ENCODE data around the gene ECEL1.
"Not testable (repeated sequence)": the region's sequence is repeated elsewhere in the genome, so short reads cannot be mapped to it uniquely, and the experiment has no call there.

Gene ECEL1

DNA sequence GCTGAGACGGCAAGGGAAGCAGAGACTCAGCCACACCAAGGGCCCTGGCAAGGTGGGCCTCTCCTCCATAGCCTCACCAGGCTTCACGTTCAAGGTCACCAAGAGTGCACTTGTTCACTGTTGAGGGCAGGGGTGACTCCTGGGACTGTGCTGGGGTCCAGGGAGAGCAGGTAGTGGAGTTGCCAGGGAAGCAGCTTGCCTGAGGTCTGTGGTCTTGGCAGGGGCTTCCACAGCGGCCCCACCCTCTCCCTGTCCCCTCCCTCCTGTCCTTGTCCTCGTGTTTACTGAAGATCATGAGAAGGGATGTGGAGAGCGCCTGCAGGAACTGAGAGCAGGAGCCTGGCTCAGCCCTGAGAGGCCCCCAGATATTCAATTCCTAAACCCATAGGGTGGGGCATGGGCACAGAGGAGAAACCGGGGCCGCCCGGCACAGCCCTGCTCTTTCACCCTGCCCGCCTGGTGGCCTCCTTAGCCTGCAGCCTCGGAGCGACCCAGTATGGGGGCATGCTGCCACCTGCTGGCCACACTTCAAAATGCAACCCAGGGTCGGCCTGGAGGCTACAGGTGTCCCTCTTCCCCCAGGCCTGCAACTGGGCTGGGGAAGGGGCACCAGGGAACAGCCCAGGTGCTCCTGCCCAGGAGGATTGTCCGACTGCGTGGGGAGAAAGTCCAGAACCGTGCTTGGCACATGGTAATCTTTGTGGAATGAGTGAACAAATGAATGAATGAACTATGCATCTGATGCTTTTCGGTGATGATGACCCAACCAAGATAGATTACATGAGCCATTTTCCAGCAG, 47.2 kb downstream of the ECEL1 start:
- H3K27me3 ChIP-seq (ENCODE audit: low read depth, low read length); H3K27ac ChIP-seq (ENCODE audit: low read length): not testable (repeated sequence)

DNA sequence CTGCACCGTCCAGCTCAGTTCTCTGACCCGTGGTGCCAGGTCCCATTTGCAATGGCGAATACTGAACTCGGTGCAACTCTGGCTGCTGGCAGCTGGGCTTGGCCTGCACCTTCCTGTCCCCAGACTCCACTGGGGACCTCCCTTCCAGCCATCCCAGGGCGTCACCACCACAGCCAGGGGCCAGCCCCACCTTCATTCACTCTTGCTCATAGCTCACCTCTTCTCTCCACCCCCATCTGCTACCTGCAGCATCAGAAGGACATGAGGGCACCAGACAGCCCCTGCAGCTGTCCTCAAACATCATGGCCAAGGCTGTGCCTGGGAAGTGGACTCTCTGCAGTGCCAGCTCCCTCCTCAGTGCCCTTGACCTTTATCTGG, 47.9 kb downstream of the ECEL1 start:
- Histone ChIP-seq H3K27me3 (ENCODE audit: low read depth, low read length) (no peaks in the 10 kb centered on the region), H3K4me3 (ENCODE audit: low read depth in 1 of 2, low read length in 2 of 2) (no peak overlapping the region), H3K27ac (ENCODE audit: low read length) (no peak overlapping the region), H3K36me3 (ENCODE audit: control insufficient read depth in 1 of 2, insufficient read depth in 2 of 2, low read length in 2 of 2) (no peaks in the 10 kb centered on the region), H3K9me3 (ENCODE audit: control insufficient read depth in 1 of 2, low read length in 2 of 2) (no peaks in the 10 kb centered on the region), H3K4me1 (ENCODE audit: control insufficient read depth in 1 of 2, insufficient read depth in 2 of 2, low read length in 2 of 2) (no peaks in the 10 kb centered on the region)

More for the DNA sequence above, 47.2 kb downstream of the ECEL1 start:
- H3K36me3 ChIP-seq (ENCODE audit: control insufficient read depth in 1 of 2, insufficient read depth in 2 of 2, low read length in 2 of 2); H3K4me1 ChIP-seq (ENCODE audit: control insufficient read depth in 1 of 2, insufficient read depth in 2 of 2, low read length in 2 of 2); H3K9me3 ChIP-seq (ENCODE audit: control insufficient read depth in 1 of 2, low read length in 2 of 2); H3K4me3 ChIP-seq (ENCODE audit: low read depth in 1 of 2, low read length in 2 of 2): not testable (repeated sequence)

DNA sequence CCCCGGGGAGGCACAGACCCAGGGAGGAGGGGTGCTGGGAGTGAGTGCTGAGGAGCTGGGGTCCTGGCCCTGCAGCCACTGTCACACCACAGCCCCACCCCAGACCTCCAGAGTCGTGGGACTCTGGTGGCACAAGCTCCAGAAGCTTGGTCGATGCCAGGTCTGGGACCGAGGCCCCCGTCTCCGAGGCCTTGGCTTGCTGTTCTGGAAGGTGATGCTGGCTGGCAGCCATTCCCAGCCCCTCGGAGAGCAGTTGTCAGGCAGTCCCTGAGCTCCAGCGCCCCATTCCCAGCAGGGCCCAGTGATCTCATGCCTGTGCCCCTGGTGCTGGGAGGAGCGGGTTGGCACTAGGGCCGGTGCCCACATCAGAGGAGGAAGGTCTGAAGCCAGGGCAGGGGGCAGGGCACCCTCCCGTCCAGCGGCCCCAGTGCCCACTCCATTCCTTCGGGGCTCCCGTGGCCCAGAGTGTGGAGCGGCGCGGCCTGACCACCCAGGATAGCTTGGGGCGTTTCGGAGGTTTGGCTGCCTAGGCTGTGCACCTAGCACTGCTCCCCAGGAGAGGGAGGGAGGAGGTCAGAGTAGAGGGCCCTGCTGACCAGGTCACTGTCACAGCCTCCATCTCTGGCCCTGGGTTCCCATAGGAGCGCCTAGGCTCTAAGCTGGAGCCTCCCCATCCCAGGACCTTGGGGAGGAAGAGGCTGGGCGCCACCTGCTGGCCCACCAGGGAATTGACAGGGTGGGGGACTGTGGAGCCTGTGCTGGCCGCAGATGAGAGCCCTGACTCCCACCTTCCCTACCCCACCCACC, 48.5 kb downstream of the ECEL1 start:
- Histone ChIP-seq H3K4me1 (ENCODE audit: control insufficient read depth in 1 of 2, insufficient read depth in 2 of 2, low read length in 2 of 2) (no peaks in the 10 kb centered on the region), H3K9me3 (ENCODE audit: control insufficient read depth in 1 of 2, low read length in 2 of 2) (no peaks in the 10 kb centered on the region), H3K27ac (ENCODE audit: low read length) (no peak overlapping the region), H3K27me3 (ENCODE audit: low read depth, low read length) (no peaks in the 10 kb centered on the region), H3K36me3 (ENCODE audit: control insufficient read depth in 1 of 2, insufficient read depth in 2 of 2, low read length in 2 of 2) (no peaks in the 10 kb centered on the region), H3K4me3 (ENCODE audit: low read depth in 1 of 2, low read length in 2 of 2) (no peak overlapping the region)

DNA sequence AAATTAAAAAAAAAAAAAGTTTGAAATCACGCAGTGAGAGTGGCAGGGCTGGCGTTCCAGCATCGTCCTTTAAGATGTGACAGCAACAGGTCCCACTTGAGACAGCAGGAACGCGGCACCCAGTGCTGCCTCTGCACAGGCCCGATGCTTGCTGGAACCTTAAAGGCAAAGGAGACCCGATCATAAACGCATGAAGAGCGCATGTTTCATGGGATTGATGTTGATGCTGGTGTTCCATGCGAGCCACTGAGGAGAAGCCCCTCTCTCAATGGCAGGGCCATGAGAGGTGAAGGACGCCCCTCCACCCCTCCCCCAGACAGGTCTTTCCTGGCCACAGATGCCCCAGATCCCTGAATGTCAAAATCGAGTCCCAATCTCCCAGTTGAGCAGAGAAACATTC, 49.5 kb downstream of the ECEL1 start:
- Histone ChIP-seq H3K36me3 (ENCODE audit: control insufficient read depth in 1 of 2, insufficient read depth in 2 of 2, low read length in 2 of 2) (no peaks in the 10 kb centered on the region), H3K9me3 (ENCODE audit: control insufficient read depth in 1 of 2, low read length in 2 of 2) (no peaks in the 10 kb centered on the region), H3K27ac (ENCODE audit: low read length) (no peak overlapping the region), H3K4me3 (ENCODE audit: low read depth in 1 of 2, low read length in 2 of 2) (no peak overlapping the region), H3K4me1 (ENCODE audit: control insufficient read depth in 1 of 2, insufficient read depth in 2 of 2, low read length in 2 of 2) (no peaks in the 10 kb centered on the region), H3K27me3 (ENCODE audit: low read depth, low read length) (no peaks in the 10 kb centered on the region)

DNA sequence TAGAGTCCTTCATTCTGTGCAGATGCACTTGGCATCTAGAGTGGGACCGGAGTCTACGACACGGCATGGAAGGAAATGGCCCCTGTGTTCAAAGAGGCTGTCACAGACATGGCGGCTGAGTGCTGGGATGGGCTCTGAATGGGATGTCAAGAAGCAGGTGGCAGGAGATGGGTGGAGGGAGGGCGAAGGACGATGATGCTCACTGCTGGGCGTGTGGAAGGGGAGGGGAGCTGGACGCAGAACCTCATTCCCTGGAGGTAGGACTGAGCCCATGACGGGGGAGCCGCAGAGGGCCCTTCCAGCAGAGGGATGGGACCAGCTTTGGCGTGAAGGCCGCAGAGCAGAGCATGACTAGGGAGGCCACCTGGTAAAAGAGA, 50.5 kb downstream of the ECEL1 start:
- no peak overlapping the region for H3K4me3 ChIP-seq (ENCODE audit: low read depth in 1 of 2, low read length in 2 of 2)
- no peaks in the 10 kb centered on the region for H3K27me3 ChIP-seq (ENCODE audit: low read depth, low read length)
- H3K36me3 ChIP-seq (ENCODE audit: control insufficient read depth in 1 of 2, insufficient read depth in 2 of 2, low read length in 2 of 2), result no peaks in the 10 kb centered on the region
- no peaks in the 10 kb centered on the region for H3K4me1 ChIP-seq (ENCODE audit: control insufficient read depth in 1 of 2, insufficient read depth in 2 of 2, low read length in 2 of 2)
- no peak overlapping the region for H3K27ac ChIP-seq (ENCODE audit: low read length)
- H3K9me3 ChIP-seq (ENCODE audit: control insufficient read depth in 1 of 2, low read length in 2 of 2), result no peaks in the 10 kb centered on the region

DNA sequence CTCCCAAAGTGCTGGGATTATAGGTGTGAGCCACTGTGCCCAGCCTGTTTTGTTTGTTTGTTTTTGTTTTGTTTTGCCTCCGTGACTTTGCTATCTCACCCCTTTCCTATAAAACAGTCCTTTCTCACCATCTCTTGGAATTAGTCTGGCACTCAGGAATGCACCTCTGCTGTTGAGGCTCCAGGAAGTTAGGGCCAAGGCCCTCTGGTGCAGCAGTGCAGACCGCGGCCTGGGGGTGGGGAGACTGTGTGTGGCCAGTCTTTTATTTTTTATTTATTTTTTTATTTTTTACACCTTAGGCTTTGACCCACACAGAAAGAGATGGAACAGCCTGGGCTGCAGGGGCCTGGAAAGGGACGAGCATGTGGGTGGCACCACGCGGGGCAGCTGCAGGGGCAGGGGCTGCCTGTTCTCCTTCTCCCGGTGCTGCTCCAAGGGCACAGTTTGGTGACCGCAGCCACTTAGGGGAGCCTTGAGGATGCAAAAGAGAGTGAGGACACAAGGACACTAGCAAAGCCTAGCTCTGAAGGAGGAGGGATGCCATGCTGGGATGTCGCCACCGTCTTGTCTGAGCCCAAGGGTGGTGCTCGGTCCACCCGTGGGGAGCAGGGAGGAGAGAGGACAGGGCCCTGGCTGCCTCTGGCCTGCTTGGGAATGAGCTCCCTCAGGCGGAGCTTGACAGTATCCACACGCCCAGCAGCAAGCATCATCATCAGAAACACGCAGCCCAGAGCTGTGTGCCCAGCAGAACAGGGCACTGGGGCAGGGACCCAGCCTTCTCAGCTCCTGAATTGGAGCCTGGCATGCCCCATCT, 51.0 kb downstream of the ECEL1 start:
- no peaks in the 10 kb centered on the region for H3K27me3 ChIP-seq (ENCODE audit: low read depth, low read length)
- H3K9me3 ChIP-seq (ENCODE audit: control insufficient read depth in 1 of 2, low read length in 2 of 2), result no peaks in the 10 kb centered on the region
- H3K27ac ChIP-seq (ENCODE audit: low read length), result no peak overlapping the region
- no peaks in the 10 kb centered on the region for H3K36me3 ChIP-seq (ENCODE audit: control insufficient read depth in 1 of 2, insufficient read depth in 2 of 2, low read length in 2 of 2)
- no peak overlapping the region for H3K4me3 ChIP-seq (ENCODE audit: low read depth in 1 of 2, low read length in 2 of 2)
- no peaks in the 10 kb centered on the region for H3K4me1 ChIP-seq (ENCODE audit: control insufficient read depth in 1 of 2, insufficient read depth in 2 of 2, low read length in 2 of 2)

DNA sequence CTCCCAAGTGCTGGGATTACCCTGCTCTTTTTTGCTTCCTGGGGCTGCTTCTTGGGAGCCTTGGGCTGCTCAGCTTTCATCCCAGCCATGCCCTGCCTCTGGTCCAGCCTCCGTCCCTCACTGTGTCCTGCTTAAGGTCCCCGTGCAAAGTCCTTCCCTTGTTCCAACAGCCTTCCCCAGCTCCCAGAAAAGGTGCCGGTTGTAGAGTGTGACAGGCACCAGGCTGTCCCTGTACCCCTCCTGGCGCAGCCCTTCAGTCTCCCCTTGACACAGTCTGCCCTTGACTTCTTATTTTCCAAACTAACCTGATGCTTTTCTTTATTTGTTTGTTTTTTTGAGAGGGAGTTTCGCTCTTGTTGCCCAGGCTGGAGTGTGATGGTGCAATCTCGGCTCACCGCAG, 51.8 kb downstream of the ECEL1 start:
- H3K4me1 ChIP-seq (ENCODE audit: control insufficient read depth in 1 of 2, insufficient read depth in 2 of 2, low read length in 2 of 2), result no peaks in the 10 kb centered on the region
- no peak overlapping the region for H3K27ac ChIP-seq (ENCODE audit: low read length)
- H3K4me3 ChIP-seq (ENCODE audit: low read depth in 1 of 2, low read length in 2 of 2), result no peak overlapping the region
- H3K27me3 ChIP-seq (ENCODE audit: low read depth, low read length), result no peaks in the 10 kb centered on the region
- no peaks in the 10 kb centered on the region for H3K9me3 ChIP-seq (ENCODE audit: control insufficient read depth in 1 of 2, low read length in 2 of 2)
- no peaks in the 10 kb centered on the region for H3K36me3 ChIP-seq (ENCODE audit: control insufficient read depth in 1 of 2, insufficient read depth in 2 of 2, low read length in 2 of 2)

DNA sequence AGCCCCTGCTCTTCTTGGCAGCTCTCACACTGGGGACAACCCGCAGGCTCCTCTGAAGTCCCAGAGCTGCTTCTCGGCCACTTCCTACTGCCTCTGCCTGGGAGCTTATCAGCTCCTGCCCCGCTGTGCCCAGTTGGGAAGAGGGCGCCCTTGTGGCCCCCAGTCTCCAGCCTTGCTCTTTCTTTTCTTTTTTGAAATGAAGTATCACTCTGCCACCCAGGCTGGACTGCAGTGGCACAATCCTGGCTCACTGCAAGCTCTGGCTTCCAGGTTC, 52.3 kb downstream of the ECEL1 start:
- Histone ChIP-seq H3K4me3 (ENCODE audit: low read depth in 1 of 2, low read length in 2 of 2) (no peak overlapping the region), H3K9me3 (ENCODE audit: control insufficient read depth in 1 of 2, low read length in 2 of 2) (no peaks in the 10 kb centered on the region), H3K36me3 (ENCODE audit: control insufficient read depth in 1 of 2, insufficient read depth in 2 of 2, low read length in 2 of 2) (no peaks in the 10 kb centered on the region), H3K4me1 (ENCODE audit: control insufficient read depth in 1 of 2, insufficient read depth in 2 of 2, low read length in 2 of 2) (no peaks in the 10 kb centered on the region), H3K27me3 (ENCODE audit: low read depth, low read length) (no peaks in the 10 kb centered on the region), H3K27ac (ENCODE audit: low read length) (no peak overlapping the region)

DNA sequence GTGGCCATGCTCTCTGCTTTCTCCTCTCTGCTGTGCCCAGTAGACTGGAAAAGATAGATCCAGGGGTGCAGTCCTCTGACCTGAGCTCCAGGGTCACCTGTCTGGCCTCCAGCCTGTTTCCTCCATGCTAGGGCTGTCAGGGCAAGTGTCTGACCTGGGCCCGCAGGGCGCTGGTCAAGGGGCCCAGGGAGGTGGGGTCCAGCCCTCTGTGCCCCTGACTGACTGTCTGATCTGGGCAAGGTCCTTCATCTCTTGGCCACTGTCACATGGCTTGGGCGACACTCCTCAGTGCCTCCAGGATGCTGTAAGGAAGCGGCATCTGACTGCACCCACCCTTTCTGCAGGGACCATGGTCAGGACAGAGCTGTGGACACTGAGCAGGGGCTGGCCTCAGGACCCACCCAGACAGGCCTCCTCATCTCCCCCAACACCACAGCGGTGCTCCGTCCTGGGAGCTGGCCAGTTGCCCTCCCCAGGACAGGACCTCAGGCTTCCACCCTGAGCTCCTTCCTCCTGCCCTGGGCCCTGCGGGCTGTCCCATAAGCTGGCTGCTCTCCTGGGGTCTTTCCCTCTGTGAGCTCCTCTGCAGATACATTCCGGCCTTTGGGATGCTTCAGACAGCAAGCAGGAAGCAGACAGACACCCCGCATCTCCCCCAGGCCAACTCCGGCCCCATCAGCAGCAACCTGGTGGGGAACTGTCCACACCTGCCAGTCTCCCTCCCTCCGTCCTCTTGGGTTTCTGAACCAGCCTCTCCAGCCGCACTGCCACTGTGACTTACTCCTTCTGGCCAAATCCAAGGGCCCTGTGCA, 52.9 kb downstream of the ECEL1 start:
- Histone ChIP-seq H3K27ac (ENCODE audit: low read length) (no peak overlapping the region), H3K36me3 (ENCODE audit: control insufficient read depth in 1 of 2, insufficient read depth in 2 of 2, low read length in 2 of 2) (no peaks in the 10 kb centered on the region), H3K4me3 (ENCODE audit: low read depth in 1 of 2, low read length in 2 of 2) (no peak overlapping the region), H3K4me1 (ENCODE audit: control insufficient read depth in 1 of 2, insufficient read depth in 2 of 2, low read length in 2 of 2) (no peaks in the 10 kb centered on the region), H3K27me3 (ENCODE audit: low read depth, low read length) (no peaks in the 10 kb centered on the region), H3K9me3 (ENCODE audit: control insufficient read depth in 1 of 2, low read length in 2 of 2) (no peaks in the 10 kb centered on the region)

DNA sequence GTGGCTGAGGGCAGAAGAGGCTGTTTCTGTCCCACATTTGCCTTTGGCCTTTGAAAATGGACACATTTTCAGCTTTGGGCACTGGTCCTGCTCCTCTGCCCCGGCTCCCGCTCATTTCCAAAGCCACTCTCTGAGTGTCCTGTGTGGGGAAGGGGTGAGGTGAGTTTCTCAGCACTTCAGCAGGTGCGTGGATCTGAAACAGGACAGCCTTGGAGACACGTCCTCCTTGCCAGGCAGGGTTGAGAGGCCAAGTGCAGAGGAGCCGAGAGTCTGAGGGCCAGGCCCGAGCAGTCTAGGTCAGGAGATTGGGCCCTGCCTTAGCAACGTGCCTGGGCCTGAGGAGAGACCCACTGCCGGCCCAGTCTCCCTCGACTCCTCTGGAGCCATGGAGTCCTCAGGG, 53.5 kb downstream of the ECEL1 start:
- Histone ChIP-seq H3K27me3 (ENCODE audit: low read depth, low read length) (no peaks in the 10 kb centered on the region), H3K4me1 (ENCODE audit: control insufficient read depth in 1 of 2, insufficient read depth in 2 of 2, low read length in 2 of 2) (no peaks in the 10 kb centered on the region), H3K36me3 (ENCODE audit: control insufficient read depth in 1 of 2, insufficient read depth in 2 of 2, low read length in 2 of 2) (no peaks in the 10 kb centered on the region), H3K27ac (ENCODE audit: low read length) (no peak overlapping the region), H3K4me3 (ENCODE audit: low read depth in 1 of 2, low read length in 2 of 2) (no peak overlapping the region), H3K9me3 (ENCODE audit: control insufficient read depth in 1 of 2, low read length in 2 of 2) (no peaks in the 10 kb centered on the region)

DNA sequence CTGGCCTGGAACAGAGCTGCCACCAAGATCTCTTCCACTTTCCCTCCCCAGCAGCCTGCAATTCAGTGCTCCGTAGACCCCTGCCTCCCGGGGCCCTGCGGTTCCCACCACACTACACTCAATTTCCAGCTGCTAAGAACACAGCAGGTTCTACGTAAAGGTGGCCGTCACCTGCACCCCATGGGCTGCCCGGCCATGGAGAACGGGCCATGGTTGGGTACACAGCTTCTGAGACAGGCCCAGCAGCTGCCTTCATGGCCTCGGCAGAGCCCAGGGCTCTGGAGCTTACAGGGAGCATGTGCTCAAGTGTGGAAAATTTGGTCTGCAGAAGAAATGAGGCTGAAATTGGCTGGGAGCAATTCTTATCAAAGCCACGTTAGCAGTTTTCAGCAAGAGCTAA, 54.0 kb downstream of the ECEL1 start:
- H3K36me3 ChIP-seq (ENCODE audit: control insufficient read depth in 1 of 2, insufficient read depth in 2 of 2, low read length in 2 of 2); H3K4me1 ChIP-seq (ENCODE audit: control insufficient read depth in 1 of 2, insufficient read depth in 2 of 2, low read length in 2 of 2); H3K27me3 ChIP-seq (ENCODE audit: low read depth, low read length); H3K9me3 ChIP-seq (ENCODE audit: control insufficient read depth in 1 of 2, low read length in 2 of 2); H3K4me3 ChIP-seq (ENCODE audit: low read depth in 1 of 2, low read length in 2 of 2); H3K27ac ChIP-seq (ENCODE audit: low read length): not testable (repeated sequence)
